ENCODE data around the gene RNU7-1.

GRCh38 chr12:6979453-6979852 is 35.8 kb downstream of the RNU7-1 start:
- TF ChIP-seq CTCF (IDR thresholded peaks at IDR 0.05; ENCODE audit: poor library complexity) (no peak), EZH2 (IDR thresholded peaks at IDR 0.05; ENCODE audit: borderline replicate concordance) (no peak), EZH2phosphoT487 (IDR thresholded peaks at IDR 0.05; ENCODE audit: low read depth, severe bottlenecking, unreplicated experiment) (no peak)

Measured in hepatocyte (in vitro differentiated cells).